ENCODE measurements around the gene CAV1.
A peak's percentile ranks its signal among the peaks of the same experiment; 100 is the strongest.

CAV1 gene

DNA sequence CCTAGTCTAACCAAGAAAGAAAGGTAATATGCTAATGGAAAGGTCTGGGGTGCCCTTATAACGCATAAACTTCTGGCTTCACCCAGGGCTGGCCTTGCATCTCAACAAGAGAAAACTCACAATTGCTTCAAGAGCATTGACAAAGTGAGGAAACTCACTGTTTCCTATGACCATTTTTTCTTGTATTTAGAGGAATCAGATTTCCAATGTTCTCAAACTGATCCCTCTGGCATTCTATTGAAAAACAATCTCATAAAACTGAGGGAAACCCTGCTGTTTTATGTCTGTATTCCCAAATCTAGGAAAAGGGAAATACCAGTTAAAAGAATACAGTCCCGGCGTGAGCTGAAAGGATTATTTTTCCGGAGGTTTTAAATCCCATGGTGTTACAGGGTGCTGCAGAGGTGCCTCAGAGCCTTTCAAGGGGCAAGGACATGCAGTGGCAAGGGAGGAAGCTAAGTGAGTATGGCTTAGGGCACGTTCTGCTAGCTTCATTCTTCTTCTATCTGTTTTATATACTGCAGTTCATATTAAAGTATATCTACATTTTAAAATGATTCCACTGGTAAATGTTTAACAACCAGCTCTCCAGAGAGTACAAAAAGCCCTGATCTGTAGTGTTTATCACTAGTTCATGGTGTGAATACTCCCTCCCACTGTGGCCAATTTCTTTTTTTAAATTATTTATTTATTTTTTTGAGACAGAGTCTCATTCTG is 68.7 kb downstream of the CAV1 start:
- TF ChIP-seq, protein P1, sequence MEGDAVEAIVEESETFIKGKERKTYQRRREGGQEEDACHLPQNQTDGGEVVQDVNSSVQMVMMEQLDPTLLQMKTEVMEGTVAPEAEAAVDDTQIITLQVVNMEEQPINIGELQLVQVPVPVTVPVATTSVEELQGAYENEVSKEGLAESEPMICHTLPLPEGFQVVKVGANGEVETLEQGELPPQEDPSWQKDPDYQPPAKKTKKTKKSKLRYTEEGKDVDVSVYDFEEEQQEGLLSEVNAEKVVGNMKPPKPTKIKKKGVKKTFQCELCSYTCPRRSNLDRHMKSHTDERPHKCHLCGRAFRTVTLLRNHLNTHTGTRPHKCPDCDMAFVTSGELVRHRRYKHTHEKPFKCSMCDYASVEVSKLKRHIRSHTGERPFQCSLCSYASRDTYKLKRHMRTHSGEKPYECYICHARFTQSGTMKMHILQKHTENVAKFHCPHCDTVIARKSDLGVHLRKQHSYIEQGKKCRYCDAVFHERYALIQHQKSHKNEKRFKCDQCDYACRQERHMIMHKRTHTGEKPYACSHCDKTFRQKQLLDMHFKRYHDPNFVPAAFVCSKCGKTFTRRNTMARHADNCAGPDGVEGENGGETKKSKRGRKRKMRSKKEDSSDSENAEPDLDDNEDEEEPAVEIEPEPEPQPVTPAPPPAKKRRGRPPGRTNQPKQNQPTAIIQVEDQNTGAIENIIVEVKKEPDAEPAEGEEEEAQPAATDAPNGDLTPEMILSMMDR (IDR thresholded peaks at IDR 0.05; ENCODE audit: borderline replicate concordance, insufficient read depth, low read depth, low read length), result no peak
- no peak overlapping the region for H3K4me3 ChIP-seq (ENCODE audit: low read depth, low read length)

DNA sequence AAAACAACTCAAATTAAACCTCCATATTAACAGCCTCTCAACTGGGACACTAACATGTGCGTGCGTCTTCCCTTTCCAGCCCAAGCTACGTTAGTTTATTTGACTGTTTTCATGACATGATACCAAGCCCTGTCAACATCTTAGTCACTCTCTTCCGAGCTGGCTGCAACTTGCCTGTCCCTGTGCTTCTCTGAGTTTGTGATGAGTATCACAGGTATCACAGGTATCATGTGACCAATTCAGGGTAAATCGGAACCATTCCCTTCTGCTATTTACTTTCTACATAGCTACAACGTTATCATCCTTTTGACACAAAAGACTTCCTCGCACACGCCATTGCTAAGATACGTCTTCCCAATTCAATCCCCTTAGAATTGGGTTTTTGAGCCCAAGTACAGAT is 70.2 kb downstream of the CAV1 start:
- no peak overlapping the region for H3K4me3 ChIP-seq (ENCODE audit: low read depth, low read length)
- TF ChIP-seq, protein P1 (IDR thresholded peaks at IDR 0.05; ENCODE audit: borderline replicate concordance, insufficient read depth, low read depth, low read length), result no peak

DNA sequence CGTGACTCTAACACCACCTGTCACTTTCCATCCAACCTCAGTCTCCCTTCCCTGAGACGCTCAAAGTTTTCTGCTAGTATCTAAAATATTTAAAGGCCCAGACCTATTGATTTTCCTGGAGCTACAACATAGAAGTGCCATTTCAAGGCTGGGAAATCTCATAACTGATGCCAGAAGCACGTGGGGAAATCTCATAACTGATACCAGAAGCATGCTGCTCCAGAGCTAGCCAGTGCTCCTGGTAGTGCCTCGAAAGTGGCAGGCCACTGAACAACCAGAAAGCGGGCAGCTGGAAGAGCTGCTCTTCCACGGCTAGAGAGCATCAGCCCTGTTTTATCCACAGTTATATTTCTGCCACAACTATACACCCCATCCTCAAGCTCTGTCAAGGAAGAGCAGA is 72.5 kb downstream of the CAV1 start:
- H3K4me3 ChIP-seq (ENCODE audit: low read depth, low read length), result no peak overlapping the region
- TF ChIP-seq, protein P1 (IDR thresholded peaks at IDR 0.05; ENCODE audit: borderline replicate concordance, insufficient read depth, low read depth, low read length), result no peak

DNA sequence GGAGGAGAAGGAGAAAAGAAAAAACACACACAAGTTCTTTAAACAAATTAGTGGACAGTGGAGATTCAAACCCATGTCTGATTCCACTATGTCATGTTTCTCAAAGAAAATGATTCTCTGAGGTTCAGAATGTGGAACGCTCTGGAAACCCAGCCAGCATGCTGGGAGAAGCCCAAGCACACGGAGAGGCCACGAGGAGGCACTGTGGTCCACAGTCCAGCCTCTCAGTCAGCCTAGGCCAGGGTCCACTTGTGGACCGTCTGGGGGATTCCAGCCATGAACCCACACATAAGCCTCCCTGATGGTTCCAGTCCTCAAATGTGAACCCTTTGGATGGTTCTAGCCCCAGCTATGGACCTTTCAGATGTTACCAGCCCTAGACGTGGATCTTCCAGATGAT is 73.4 kb downstream of the CAV1 start:
- TF ChIP-seq, protein P1 (IDR thresholded peaks at IDR 0.05; ENCODE audit: borderline replicate concordance, insufficient read depth, low read depth, low read length), result peak; percentile 34; the same call in 1 of the 2 replicates
- H3K4me3 ChIP-seq (ENCODE audit: low read depth, low read length), result no peak overlapping the region

DNA sequence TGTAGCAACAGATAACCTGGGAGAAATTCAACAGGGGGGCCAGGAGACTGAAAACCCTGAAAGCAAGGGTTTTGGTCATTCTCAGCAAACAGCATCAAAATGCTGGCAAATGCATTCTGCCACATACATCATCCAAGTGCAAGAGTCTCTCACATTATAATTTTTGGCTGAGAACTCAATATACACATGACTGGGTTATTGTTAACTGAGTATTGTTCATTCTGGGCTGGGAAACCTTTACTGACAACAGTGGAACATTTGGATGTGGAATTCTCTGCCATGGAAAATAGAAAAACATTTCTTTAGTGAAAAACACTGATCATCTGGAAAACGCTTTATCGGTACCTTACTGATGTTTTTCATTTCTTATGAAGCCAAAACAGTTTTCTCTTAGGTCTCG is 74.0 kb downstream of the CAV1 start:
- H3K4me3 ChIP-seq (ENCODE audit: low read depth, low read length), result no peak overlapping the region
- TF ChIP-seq, protein P1 (IDR thresholded peaks at IDR 0.05; ENCODE audit: borderline replicate concordance, insufficient read depth, low read depth, low read length), result no peak

DNA sequence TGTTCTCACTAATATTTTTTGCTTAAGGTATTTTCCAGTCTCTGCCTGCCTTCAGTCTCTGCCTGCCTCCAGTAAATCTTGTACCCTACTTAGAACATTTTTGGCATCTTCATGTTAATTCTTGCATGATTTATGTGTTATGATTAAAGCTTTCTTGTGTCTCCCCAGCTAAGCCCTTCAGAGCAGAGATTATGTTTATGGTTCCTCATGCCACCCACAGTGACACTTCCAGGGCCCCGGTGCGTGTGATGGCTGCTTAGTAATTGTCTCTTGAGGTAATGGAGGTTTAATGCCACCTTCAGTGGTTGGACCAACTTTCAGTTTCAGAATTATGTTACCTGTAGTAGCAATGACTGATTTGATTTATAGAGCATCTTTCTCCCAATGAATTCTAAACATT is 76.6 kb downstream of the CAV1 start:
- H3K4me3 ChIP-seq (ENCODE audit: low read depth, low read length), result no peak overlapping the region
- TF ChIP-seq, protein P1 (IDR thresholded peaks at IDR 0.05; ENCODE audit: borderline replicate concordance, insufficient read depth, low read depth, low read length), result no peak

DNA sequence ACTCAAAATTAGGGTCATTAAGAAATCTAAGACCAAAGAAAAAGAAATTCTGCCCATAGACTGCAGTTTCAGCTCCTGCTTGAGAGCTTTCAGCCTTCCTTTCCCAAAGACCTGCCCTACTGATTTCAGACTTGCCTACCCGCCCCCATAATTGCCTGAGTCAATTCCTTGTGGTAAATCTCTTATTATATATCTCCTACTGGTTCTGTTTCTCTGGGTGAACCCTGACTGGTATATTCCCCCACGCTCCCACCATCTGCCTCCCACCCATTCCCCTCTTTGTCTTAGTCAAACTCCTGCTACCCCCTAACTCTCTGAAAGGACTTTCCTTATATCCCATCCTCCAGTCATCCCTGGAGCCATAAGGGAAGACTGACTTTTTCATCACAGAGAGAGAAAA is 82.5 kb downstream of the CAV1 start:
- no peak overlapping the region for H3K4me3 ChIP-seq (ENCODE audit: low read depth, low read length)
- TF ChIP-seq, protein P1 (IDR thresholded peaks at IDR 0.05; ENCODE audit: borderline replicate concordance, insufficient read depth, low read depth, low read length), result no peak
